Measurements from ENCODE around the gene MASP1. TPM values are rescaled to one million over a fixed set of nuclear protein-coding genes. Genes with fewer than 3 reads are reported as not detected.

MASP1 gene
- total and polyA plus RNA-seq, 2 donors (not counting 1 experiment from before 2014, with no cell fraction given), result 145 to 328 TPM

- Histone ChIP-seq H2AFZ (ENCODE audit: low read length) (no peak overlapping the region), H3K4me1 (ENCODE audit: control insufficient read depth, extremely low read depth, insufficient read depth, low read length) (no peaks in the 10 kb centered on the region), H3K36me3 (ENCODE audit: control insufficient read depth, insufficient read depth, low read length) (peaks cover 2% of the 10 kb centered on the region), H3K27ac (ENCODE audit: insufficient read depth, low read length) (no peak overlapping the region), H3K79me2 (ENCODE audit: control insufficient read depth, insufficient read depth, low read length) (no peaks in the 10 kb centered on the region), H4K20me1 (ENCODE audit: control insufficient read depth, extremely low read depth, insufficient read depth, low read length) (no peaks in the 10 kb centered on the region), H3K9me3 (ENCODE audit: control insufficient read depth, insufficient read depth, low read depth, low read length) (no peaks in the 10 kb centered on the region), H3K4me2 (ENCODE audit: extremely low read depth, insufficient read depth, low read length) (no peak overlapping the region), H3K4me3 (replicated peaks in 1 of 4; ENCODE audit: control extremely low read depth in 1 of 4, insufficient read depth in 1 of 4, low read depth in 3 of 4, low read length in 4 of 4) (no peak overlapping the region), H3K9ac (ENCODE audit: insufficient read depth, low read length) (no peak overlapping the region), H3K27me3 (ENCODE audit: control insufficient read depth, insufficient read depth, low read length) (no peaks in the 10 kb centered on the region)
- no peak for DNase-seq (ENCODE audit: low read depth in 2 of 2)
- TF ChIP-seq EZH2 (IDR thresholded peaks at IDR 0.05; ENCODE audit: low read length, missing control alignments) (no peak), CTCF (conservative IDR thresholded peaks at IDR 0.05 in 1 of 2, IDR thresholded peaks at IDR 0.05 in 1 of 2; ENCODE audit: low read depth in 1 of 2, low read length in 2 of 2) (no peak)
Observed at GRCh38 chr3:187238239-187238638, 53.3 kb downstream of the MASP1 start.

- Histone ChIP-seq H3K27me3 (ENCODE audit: control insufficient read depth, insufficient read depth, low read length) (no peaks in the 10 kb centered on the region), H3K9me3 (ENCODE audit: control insufficient read depth, insufficient read depth, low read depth, low read length) (no peaks in the 10 kb centered on the region), H4K20me1 (ENCODE audit: control insufficient read depth, extremely low read depth, insufficient read depth, low read length) (no peaks in the 10 kb centered on the region), H3K4me1 (ENCODE audit: control insufficient read depth, extremely low read depth, insufficient read depth, low read length) (no peaks in the 10 kb centered on the region), H3K79me2 (ENCODE audit: control insufficient read depth, insufficient read depth, low read length) (no peaks in the 10 kb centered on the region), H3K4me2 (ENCODE audit: extremely low read depth, insufficient read depth, low read length) (no peak overlapping the region), H3K27ac (ENCODE audit: insufficient read depth, low read length) (no peak overlapping the region), H2AFZ (ENCODE audit: low read length) (no peak overlapping the region), H3K36me3 (ENCODE audit: control insufficient read depth, insufficient read depth, low read length) (peaks cover 2% of the 10 kb centered on the region), H3K4me3 (replicated peaks in 1 of 4; ENCODE audit: control extremely low read depth in 1 of 4, insufficient read depth in 1 of 4, low read depth in 3 of 4, low read length in 4 of 4) (no peak overlapping the region), H3K9ac (ENCODE audit: insufficient read depth, low read length) (no peak overlapping the region)
- TF ChIP-seq CTCF (conservative IDR thresholded peaks at IDR 0.05 in 1 of 2, IDR thresholded peaks at IDR 0.05 in 1 of 2; ENCODE audit: low read depth in 1 of 2, low read length in 2 of 2) (no peak), EZH2 (IDR thresholded peaks at IDR 0.05; ENCODE audit: low read length, missing control alignments) (no peak)
- no peak for DNase-seq (ENCODE audit: low read depth in 2 of 2)
Observed at GRCh38 chr3:187237741-187238140, 53.8 kb downstream of the MASP1 start.

- no peaks in the 10 kb centered on the region for H3K9me3 ChIP-seq (ENCODE audit: control insufficient read depth, insufficient read depth, low read depth, low read length)
- no peaks in the 10 kb centered on the region for H3K27me3 ChIP-seq (ENCODE audit: control insufficient read depth, insufficient read depth, low read length)
- H3K27ac ChIP-seq (ENCODE audit: insufficient read depth, low read length), result no peak overlapping the region
- TF ChIP-seq CTCF (conservative IDR thresholded peaks at IDR 0.05 in 1 of 2, IDR thresholded peaks at IDR 0.05 in 1 of 2; ENCODE audit: low read depth in 1 of 2, low read length in 2 of 2), result no peak
- TF ChIP-seq EZH2 (IDR thresholded peaks at IDR 0.05; ENCODE audit: low read length, missing control alignments), result no peak
- H3K4me3 ChIP-seq (replicated peaks in 1 of 4; ENCODE audit: control extremely low read depth in 1 of 4, insufficient read depth in 1 of 4, low read depth in 3 of 4, low read length in 4 of 4), result no peak overlapping the region
- no peaks in the 10 kb centered on the region for H3K4me1 ChIP-seq (ENCODE audit: control insufficient read depth, extremely low read depth, insufficient read depth, low read length)
- no peaks in the 10 kb centered on the region for H3K79me2 ChIP-seq (ENCODE audit: control insufficient read depth, insufficient read depth, low read length)
- H3K9ac ChIP-seq (ENCODE audit: insufficient read depth, low read length), result no peak overlapping the region
- H3K4me2 ChIP-seq (ENCODE audit: extremely low read depth, insufficient read depth, low read length), result no peak overlapping the region
- DNase-seq (ENCODE audit: low read depth in 2 of 2), result no peak
- H4K20me1 ChIP-seq (ENCODE audit: control insufficient read depth, extremely low read depth, insufficient read depth, low read length), result no peaks in the 10 kb centered on the region
- no peak overlapping the region for H2AFZ ChIP-seq (ENCODE audit: low read length)
- peaks cover 2% of the 10 kb centered on the region for H3K36me3 ChIP-seq (ENCODE audit: control insufficient read depth, insufficient read depth, low read length)
Observed at GRCh38 chr3:187236962-187237361, 54.6 kb downstream of the MASP1 start.

Data from fibroblast of lung (primary cell).